Transverse colon (tissue), 4 donors: ENCODE results near the gene HEXD. TPM values are rescaled to one million over a fixed set of nuclear protein-coding genes. Genes with fewer than 3 reads are reported as not detected.

Experiments
- DNase-seq: peaks from one replicate; pipeline ENCODE4 v3.0.0-alpha.2; 2019
- H3K27ac ChIP-seq, 4 donors: fragments of 200-600 bp; sonication (generic); 2 replicates each; pipeline ENCODE4 v1.5.1; 2016 to 2018; ENCODE audit warnings: inconsistent platforms in 4 of 4
- H3K27me3 ChIP-seq: fragments of 200-600 bp; sonication (generic); 2 replicates; pipeline ENCODE4 v1.5.1; 2017; ENCODE audit warnings: inconsistent platforms
- H3K36me3 ChIP-seq, 4 donors: fragments of 200-600 bp; sonication (generic); 2 replicates each; pipeline ENCODE4 v1.5.1; 2017 to 2019; ENCODE audit warnings: inconsistent platforms in 4 of 4
- H3K4me1 ChIP-seq, 4 donors: fragments of 200-600 bp; sonication (generic); 2 replicates each; pipeline ENCODE4 v1.5.1; 2017 to 2020; ENCODE audit warnings: inconsistent platforms in 4 of 4
- H3K4me3 ChIP-seq, 4 donors: fragments of 200-600 bp; sonication (generic); 1 replicate in 1 of 4; 2 replicates in 3 of 4; pipeline versions ENCODE4 v1.5.1 to v1.6.1; 2017 to 2019; ENCODE audit warnings: inconsistent platforms in 4 of 4
- H3K9me3 ChIP-seq, 2 donors: fragments of 200-600 bp; sonication (generic); 2 replicates each; pipeline ENCODE4 v1.5.1; 2017 to 2019; ENCODE audit warnings: inconsistent platforms in 2 of 2
- CTCF ChIP-seq, 5 experiments: fragments of 200-600 bp in 3 of 5; fragments of 450-650 bp in 2 of 5; sonication (generic) in 3 of 5; IDR thresholded peaks; 1 replicate in 2 of 5; 2 replicates in 3 of 5; pipeline ENCODE4 v1.5.1; 2016 to 2017; ENCODE audit warnings: antibody characterized with exemption in 5 of 5, inconsistent platforms in 3 of 5, mild to moderate bottlenecking in 2 of 5, moderate library complexity in 1 of 5
- EP300 ChIP-seq: sonication (generic); formaldehyde crosslinking; IDR thresholded peaks from one replicate; pipeline ENCODE4 v1.6.1; 2017; ENCODE audit warnings: antibody characterized with exemption, low read depth
- POLR2A ChIP-seq: fragments of 450-650 bp; IDR thresholded peaks from one replicate; pipeline ENCODE4 v1.6.1; 2016; ENCODE audit warnings: antibody characterized with exemption, mild to moderate bottlenecking, moderate library complexity
- POLR2AphosphoS5 ChIP-seq, 3 donors: sonication (generic); formaldehyde crosslinking; IDR thresholded peaks; one replicate each; pipeline ENCODE4 v1.6.1; 2016; ENCODE audit warnings: antibody characterized with exemption in 3 of 3
- WGBS, 2 donors: methylation state at CpG; one replicate each; pipeline ENCODE4 v1.1.5; 2018; ENCODE audit warnings: low coverage in 1 of 2; 5-methylcytosine and 5-hydroxymethylcytosine counted together
- in situ Hi-C, 4 donors: fragments of 200-750 bp; cut with MboI; loops; one replicate each; pipeline versions ENCODE4 v1.15.0 to v1.15.1; 2017; ENCODE audit warnings: low sequenced_read_pairs in 3 of 4, low pct_ligation_motif_present in 1 of 4, low pct_unique_long_range_greater_than_20kb in 1 of 4
- intact Hi-C: fragments of 100-400 bp; cut with DNase I; formaldehyde crosslinking; loops from one replicate; pipeline ENCODE4 v1.15.1; 2023; ENCODE audit warnings: low total_unique reads
- total RNA-seq, 4 donors: library from RNA; depleted of rRNA; stranded (reverse); fragments of >200 nt; gene quantifications; one replicate each; pipeline ENCODE4 v1.1.0, GENCODE V29; 2016

Gene HEXD
- total RNA-seq, 4 donors from 2014 or later = 45.5 to 258 (median 102) TPM

- H3K27ac ChIP-seq = no peak overlapping the region
- TF ChIP-seq EP300 (no peak), POLR2AphosphoS5 (IDR thresholded peaks at IDR 0.05) (no peak)
- no peaks in the 10 kb centered on the region for H3K36me3 ChIP-seq
- in situ Hi-C loops = no loop called here
- 86% methylated on average over 12 of the region's 12 CpGs; no CpG with 5 or more reads in 1 of the 2 donors for WGBS, 2 donors
- H3K4me1 ChIP-seq = peaks cover 8 to 25% (median 14%) of the 10 kb centered on the region in 4 donors
- intact Hi-C loops = no loop called here
- no peak overlapping the region for H3K4me3 ChIP-seq
- H3K27me3 ChIP-seq = no peaks in the 10 kb centered on the region
- DNase-seq = no peak
- no peaks in the 10 kb centered on the region for H3K9me3 ChIP-seq
Observed at GRCh38 chr17:82446649-82447048, 28.5 kb downstream of the HEXD start.

- in situ Hi-C loops (no loop called here), intact Hi-C loops (no loop called here)
- Histone ChIP-seq H3K27ac (no peak overlapping the region), H3K27me3 (no peaks in the 10 kb centered on the region), H3K4me1 (peaks cover 8 to 28% (median 14%) of the 10 kb centered on the region in 4 donors), H3K9me3 (no peaks in the 10 kb centered on the region), H3K36me3 (no peaks in the 10 kb centered on the region), H3K4me3 (no peak overlapping the region)
- DNase-seq = no peak
- 77 to 84% methylated on average over 7 to 11 of the region's 11 CpGs for WGBS, 2 donors
- TF ChIP-seq POLR2A = no peak
- no peak for TF ChIP-seq POLR2AphosphoS5 (IDR thresholded peaks at IDR 0.05)
- TF ChIP-seq EP300 = no peak
- no peak for TF ChIP-seq CTCF (IDR thresholded peaks at IDR 0.05)
Observed at GRCh38 chr17:82447876-82448275, 29.7 kb downstream of the HEXD start.

- H3K27me3 ChIP-seq = no peaks in the 10 kb centered on the region
- intact Hi-C loops = no loop called here
- peak overlapping the region; percentile 92 to 96 (median 94) for H3K27ac ChIP-seq
- no peaks in the 10 kb centered on the region for H3K9me3 ChIP-seq
- in situ Hi-C loops = no loop called here
- DNase-seq = peak; percentile 76
- peak in 2 of 3 donors; percentile 24 to 48 for TF ChIP-seq POLR2AphosphoS5 (IDR thresholded peaks at IDR 0.05)
- peak; percentile 41 for TF ChIP-seq POLR2A
- TF ChIP-seq CTCF (IDR thresholded peaks at IDR 0.05) = no peak
- no peak for TF ChIP-seq EP300
- WGBS, 2 donors = 59% methylated on average over 30 of the region's 30 CpGs; no CpG with 5 or more reads in 1 of the 2 donors
- H3K4me3 ChIP-seq = peak overlapping the region; percentile 83 to 93 (median 92)
- no peaks in the 10 kb centered on the region for H3K36me3 ChIP-seq
- H3K4me1 ChIP-seq = peaks cover 8 to 28% (median 14%) of the 10 kb centered on the region in 4 donors
Observed at GRCh38 chr17:82449131-82449882, 31.2 kb downstream of the HEXD start.

- Histone ChIP-seq H3K9me3 (no peaks in the 10 kb centered on the region), H3K4me3 (peak overlapping the region; percentile 83 to 93 (median 92)), H3K4me1 (peaks cover 8 to 28% (median 14%) of the 10 kb centered on the region in 4 donors), H3K27me3 (no peaks in the 10 kb centered on the region), H3K27ac (peak overlapping the region; percentile 92 to 96 (median 94)), H3K36me3 (no peaks in the 10 kb centered on the region)
- intact Hi-C loops = no loop called here
- in situ Hi-C loops = no loop called here
- DNase-seq = no peak
- WGBS, 2 donors = 12 to 63% methylated on average over 3 to 18 of the region's 18 CpGs
- TF ChIP-seq POLR2AphosphoS5 (IDR thresholded peaks at IDR 0.05) = no peak
- TF ChIP-seq EP300 = no peak
Observed at GRCh38 chr17:82449883-82450356, 31.8 kb downstream of the HEXD start.

GRCh38 chr17:82450357-82451106, 32.4 kb downstream of the HEXD start, which contains the start of gene CYBC1:
TSS of gene CYBC1 (minus strand) at chr17:82450752. CDS start at chr17:82449254, 1,498 bp downstream.
- WGBS, 2 donors = 0 to 1% methylated on average over 2 to 71 of the region's 91 CpGs
- H3K9me3 ChIP-seq = no peaks in the 10 kb centered on the region
- peak within 1 kb of the TSS; percentile 92 to 96 (median 94) for H3K27ac ChIP-seq
- DNase-seq = peak; percentile 96
- H3K36me3 ChIP-seq = no peaks in the 10 kb centered on the region
- in situ Hi-C loops = no loop called here
- intact Hi-C loops = no loop called here
- H3K4me3 ChIP-seq = peak within 1 kb of the TSS; percentile 83 to 93 (median 92)
- TF ChIP-seq EP300 (peak; percentile 89), POLR2A (peak; percentile 91), POLR2AphosphoS5 (IDR thresholded peaks at IDR 0.05) (peak; percentile 93 to 96 (median 93)), CTCF (IDR thresholded peaks at IDR 0.05) (no peak)
- H3K4me1 ChIP-seq = peaks cover 8 to 25% (median 14%) of the 10 kb centered on the region in 4 donors
- H3K27me3 ChIP-seq = no peaks in the 10 kb centered on the region
